SJCRH30 (cell line): Measurements from ENCODE around the gene SPACA6. TPM values are rescaled to one million over a fixed set of nuclear protein-coding genes. Genes with fewer than 3 reads are reported as not detected.
"Not testable (repeated sequence)": the region's sequence is repeated elsewhere in the genome, so short reads cannot be mapped to it uniquely, and the experiment has no call there.

Source experiments
- DNase-seq, 2 experiments: peaks; one replicate each; pipeline ENCODE4 v3.0.0-alpha.2; 2015 to 2020
- H3K27ac ChIP-seq: fragments of 250-450 bp; sonication (Bioruptor Pico); 2 replicates; pipeline ENCODE4 v1.5.1; 2020; ENCODE audit warnings: mild to moderate bottlenecking, moderate library complexity
- H3K27me3 ChIP-seq: fragments of 250-450 bp; sonication (Bioruptor Pico); 2 replicates; pipeline ENCODE4 v1.5.1; 2020; ENCODE audit warnings: mild to moderate bottlenecking, moderate library complexity
- H3K36me3 ChIP-seq: fragments of 250-450 bp; sonication (Bioruptor Pico); 2 replicates; pipeline ENCODE4 v1.5.1; 2020; ENCODE audit warnings: mild to moderate bottlenecking, moderate library complexity
- H3K4me1 ChIP-seq: fragments of 250-450 bp; sonication (Bioruptor Pico); 2 replicates; pipeline ENCODE4 v1.5.1; 2020; ENCODE audit warnings: mild to moderate bottlenecking, moderate library complexity
- H3K4me3 ChIP-seq: fragments of 250-450 bp; sonication (Bioruptor Pico); 2 replicates; pipeline ENCODE4 v1.5.1; 2020; ENCODE audit warnings: mild to moderate bottlenecking, moderate library complexity
- H3K9me3 ChIP-seq: fragments of 250-450 bp; sonication (Bioruptor Pico); replicated peaks from 2 replicates; pipeline ENCODE4 v1.5.1; 2020; ENCODE audit warnings: mild to moderate bottlenecking, moderate library complexity
- total RNA-seq: library from RNA; depleted of rRNA; stranded (reverse); fragments of >200 nt; shearing (Covaris generic); gene quantifications from 2 replicates; pipeline ENCODE4 v1.2.3, GENCODE V29; 2014

Gene SPACA6
- total RNA-seq, 1 experiment from 2014 or later = 10.9 TPM

DNA sequence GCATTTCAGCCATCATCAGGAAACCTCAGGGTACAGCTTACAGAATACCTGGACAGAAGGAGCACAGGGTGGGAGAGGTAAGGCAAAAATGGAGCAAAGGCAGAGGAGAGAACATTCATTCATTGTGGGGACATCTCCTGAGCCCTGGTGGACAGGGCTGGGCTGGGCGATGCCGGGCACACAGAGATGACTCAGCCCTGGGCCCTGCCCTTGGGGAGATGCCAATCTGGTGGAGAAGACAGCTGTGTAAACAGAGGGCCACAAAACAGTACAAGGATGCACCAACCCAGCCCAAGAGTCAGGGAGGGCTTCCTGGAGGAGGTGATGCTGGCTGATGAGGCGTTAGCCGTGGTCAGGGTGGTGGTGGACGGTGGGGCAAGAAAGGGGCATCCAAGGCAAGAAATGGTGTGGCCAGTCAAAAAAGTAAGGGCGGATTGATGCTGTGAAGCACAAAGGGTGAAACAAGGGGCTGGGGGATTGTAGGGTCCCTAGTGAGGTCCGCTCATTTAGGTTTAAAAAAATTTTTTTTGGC, 34.3 kb downstream of the SPACA6 start:
- peak in 1 of 2 experiments; percentile 28 for DNase-seq
- no peak overlapping the region for H3K27ac ChIP-seq
- no peaks in the 10 kb centered on the region for H3K27me3 ChIP-seq
- H3K9me3 ChIP-seq = no peaks in the 10 kb centered on the region
- no peaks in the 10 kb centered on the region; the same call in 1 of the 2 replicates for H3K4me1 ChIP-seq
- H3K36me3 ChIP-seq = no peaks in the 10 kb centered on the region
- H3K4me3 ChIP-seq = no peak overlapping the region

DNA sequence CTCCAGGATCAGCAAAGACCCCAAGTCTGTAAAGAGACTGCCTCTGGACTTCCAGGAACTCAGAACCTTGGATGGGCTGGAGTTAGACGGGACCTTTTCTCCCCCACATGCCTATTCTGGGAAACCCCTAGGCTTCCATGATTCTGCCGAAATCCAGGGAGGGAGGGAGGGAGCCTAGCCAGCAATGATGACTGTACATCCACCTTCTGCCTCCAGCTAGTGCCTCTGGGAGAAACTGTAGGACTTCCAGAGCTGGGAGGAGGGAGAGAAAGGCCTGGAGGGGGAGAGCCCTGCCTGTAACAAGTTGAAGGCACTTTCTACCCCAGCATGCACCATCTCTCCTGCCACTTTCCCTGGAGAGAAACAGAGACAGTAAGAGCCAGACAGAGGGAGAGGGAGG, 36.7 kb downstream of the SPACA6 start:
- no peaks in the 10 kb centered on the region for H3K27me3 ChIP-seq
- DNase-seq = no peak
- H3K4me1 ChIP-seq = no peaks in the 10 kb centered on the region; the same call in 1 of the 2 replicates
- H3K4me3 ChIP-seq = no peak overlapping the region
- no peaks in the 10 kb centered on the region for H3K9me3 ChIP-seq
- H3K36me3 ChIP-seq = no peaks in the 10 kb centered on the region
- H3K27ac ChIP-seq = no peak overlapping the region

DNA sequence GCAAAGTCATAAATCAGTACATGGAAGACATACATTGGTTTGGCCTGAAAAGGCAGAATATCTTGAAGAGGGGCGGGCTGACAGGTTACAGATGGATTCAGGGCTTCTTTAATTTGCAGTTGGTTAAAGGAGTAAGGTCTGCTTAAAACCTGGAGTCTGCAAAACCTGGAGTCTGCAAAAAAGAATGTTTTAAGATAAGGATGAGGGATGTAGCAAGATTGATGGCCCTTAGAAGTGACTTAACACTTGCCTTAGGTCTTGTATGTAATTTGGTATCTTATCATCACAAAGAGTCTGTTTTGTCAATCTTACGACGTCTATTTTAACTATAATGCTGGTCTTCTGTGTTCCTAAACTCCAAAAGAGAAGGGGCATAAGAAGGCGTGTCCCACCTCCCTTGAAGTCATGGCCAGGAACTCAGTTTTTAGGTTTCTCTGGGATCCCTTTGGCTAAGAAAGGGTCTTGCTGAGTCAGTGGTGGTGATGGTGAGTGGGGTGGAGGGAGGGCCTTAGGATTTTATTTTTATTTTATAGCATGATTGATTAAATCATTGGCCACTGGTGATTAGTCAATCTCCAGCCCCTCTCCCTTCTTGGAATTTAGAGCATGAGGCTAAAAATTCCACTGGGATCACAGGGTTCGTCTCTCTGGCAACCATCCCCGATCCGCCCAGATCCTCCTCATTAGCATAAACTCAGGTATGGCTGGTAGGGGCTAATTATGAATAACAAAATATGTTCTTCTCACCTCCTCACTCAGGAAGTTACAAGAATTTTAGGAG, 40.8 kb downstream of the SPACA6 start:
- Histone ChIP-seq H3K27me3 (no peaks in the 10 kb centered on the region), H3K27ac (no peak overlapping the region), H3K36me3 (no peaks in the 10 kb centered on the region), H3K9me3 (no peaks in the 10 kb centered on the region), H3K4me3 (no peak overlapping the region), H3K4me1 (peaks cover 10% of the 10 kb centered on the region)
- DNase-seq = no peak

DNA sequence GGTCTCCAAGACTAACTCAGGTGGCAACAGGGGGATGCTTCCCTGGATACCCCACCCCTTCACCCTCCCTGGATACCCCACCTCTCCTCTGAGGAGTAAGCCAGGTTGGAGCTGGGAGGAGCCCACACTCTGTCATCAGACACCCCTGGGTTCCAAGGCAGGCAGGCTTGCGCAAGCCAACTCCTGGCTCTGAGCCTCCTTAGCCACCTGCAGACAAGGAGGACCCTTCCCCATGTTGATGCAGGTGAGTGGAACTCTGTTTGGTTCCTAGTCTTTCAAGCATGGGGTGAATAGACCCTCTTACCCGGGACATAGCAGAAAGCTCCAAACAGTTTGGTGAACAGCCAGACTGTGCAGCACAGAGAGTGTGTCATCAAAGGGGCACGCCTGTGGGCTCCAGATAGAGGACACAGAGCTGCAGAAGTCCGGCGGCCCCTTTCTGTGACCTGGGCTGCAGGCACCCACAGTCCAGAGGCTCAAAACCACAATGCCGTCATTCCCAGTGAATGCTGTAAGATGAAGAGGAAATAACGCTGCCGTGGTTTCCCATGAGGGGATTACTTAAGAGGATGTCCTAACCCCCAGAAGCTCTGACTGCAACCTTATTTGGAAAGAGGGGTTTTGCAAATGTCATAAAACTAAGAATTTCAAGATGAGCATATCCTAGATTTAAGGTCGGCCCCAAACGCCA, 42.8 kb downstream of the SPACA6 start:
- Histone ChIP-seq H3K36me3 (no peaks in the 10 kb centered on the region), H3K4me1 (peaks cover 10% of the 10 kb centered on the region), H3K27ac (no peak overlapping the region), H3K9me3 (no peaks in the 10 kb centered on the region), H3K27me3 (no peaks in the 10 kb centered on the region), H3K4me3 (no peak overlapping the region)
- peak; percentile 53 to 59 for DNase-seq

DNA sequence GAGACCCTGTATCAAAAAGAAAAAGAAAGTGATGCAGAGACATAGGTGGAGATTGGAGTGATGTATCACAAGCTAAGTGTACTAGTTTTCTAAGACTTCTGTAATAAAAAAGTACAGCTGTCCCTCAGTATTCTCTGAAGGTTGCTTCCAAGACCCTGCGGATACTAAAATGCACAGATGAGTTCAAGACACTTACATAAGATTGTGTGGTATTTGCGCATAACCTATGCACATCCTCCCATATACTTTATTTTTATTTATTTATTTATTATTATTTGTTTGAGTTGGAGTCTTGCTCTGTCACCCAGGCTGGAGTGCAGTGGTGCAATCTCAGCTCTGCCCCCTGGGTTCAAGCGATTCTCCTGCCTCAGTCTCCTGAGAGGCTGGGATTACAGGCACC, 44.3 kb downstream of the SPACA6 start:
- H3K27me3 ChIP-seq = no peaks in the 10 kb centered on the region
- DNase-seq = no peak
- no peaks in the 10 kb centered on the region for H3K36me3 ChIP-seq
- no peaks in the 10 kb centered on the region for H3K9me3 ChIP-seq
- H3K4me1 ChIP-seq = peaks cover 10% of the 10 kb centered on the region
- no peak overlapping the region for H3K27ac ChIP-seq
- H3K4me3 ChIP-seq = no peak overlapping the region

DNA sequence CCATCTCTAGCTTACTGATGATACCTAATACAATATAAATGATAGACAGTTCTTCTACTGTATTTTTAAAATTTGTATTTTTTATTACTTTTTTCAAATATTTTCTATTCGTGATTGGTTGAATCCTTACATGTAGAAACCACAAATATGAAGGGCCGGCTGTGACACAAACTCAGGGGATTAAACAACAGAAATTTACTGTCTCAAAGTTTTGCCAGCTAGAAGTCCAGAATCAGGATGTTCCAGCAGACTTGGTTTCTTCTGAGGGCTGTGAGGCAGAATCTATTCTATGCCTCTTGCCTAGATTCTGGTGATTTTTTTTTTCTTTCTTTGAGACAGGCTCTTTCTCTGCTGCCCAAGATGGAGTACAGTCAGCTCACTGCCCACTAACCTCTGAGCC, 44.8 kb downstream of the SPACA6 start:
- Histone ChIP-seq H3K27ac (no peak overlapping the region), H3K4me3 (no peak overlapping the region), H3K9me3 (no peaks in the 10 kb centered on the region), H3K36me3 (no peaks in the 10 kb centered on the region), H3K4me1 (peaks cover 10% of the 10 kb centered on the region), H3K27me3 (no peaks in the 10 kb centered on the region)
- no peak for DNase-seq

DNA sequence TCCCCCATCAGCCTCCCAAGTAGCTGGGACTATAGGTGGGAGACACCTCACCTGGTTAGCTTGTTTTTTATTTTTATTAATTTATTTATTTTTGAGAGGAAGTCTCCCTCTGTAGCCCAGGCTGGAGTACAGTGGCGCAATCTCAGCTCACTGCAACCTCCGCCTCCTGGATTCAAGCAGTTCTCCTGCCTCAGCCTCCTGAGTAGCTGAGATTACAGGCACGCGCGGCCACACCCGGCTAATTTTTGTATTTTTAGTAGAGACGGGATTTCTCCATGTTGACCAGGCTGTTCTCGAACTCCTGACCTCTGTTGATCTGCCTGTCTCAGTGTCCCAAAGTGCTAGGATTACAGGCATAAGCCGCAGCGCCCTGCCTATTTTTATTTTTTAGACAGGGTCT, 45.4 kb downstream of the SPACA6 start:
- not testable (repeated sequence) for H3K36me3 ChIP-seq, H3K9me3 ChIP-seq, H3K27ac ChIP-seq, H3K27me3 ChIP-seq, DNase-seq, H3K4me3 ChIP-seq, H3K4me1 ChIP-seq

DNA sequence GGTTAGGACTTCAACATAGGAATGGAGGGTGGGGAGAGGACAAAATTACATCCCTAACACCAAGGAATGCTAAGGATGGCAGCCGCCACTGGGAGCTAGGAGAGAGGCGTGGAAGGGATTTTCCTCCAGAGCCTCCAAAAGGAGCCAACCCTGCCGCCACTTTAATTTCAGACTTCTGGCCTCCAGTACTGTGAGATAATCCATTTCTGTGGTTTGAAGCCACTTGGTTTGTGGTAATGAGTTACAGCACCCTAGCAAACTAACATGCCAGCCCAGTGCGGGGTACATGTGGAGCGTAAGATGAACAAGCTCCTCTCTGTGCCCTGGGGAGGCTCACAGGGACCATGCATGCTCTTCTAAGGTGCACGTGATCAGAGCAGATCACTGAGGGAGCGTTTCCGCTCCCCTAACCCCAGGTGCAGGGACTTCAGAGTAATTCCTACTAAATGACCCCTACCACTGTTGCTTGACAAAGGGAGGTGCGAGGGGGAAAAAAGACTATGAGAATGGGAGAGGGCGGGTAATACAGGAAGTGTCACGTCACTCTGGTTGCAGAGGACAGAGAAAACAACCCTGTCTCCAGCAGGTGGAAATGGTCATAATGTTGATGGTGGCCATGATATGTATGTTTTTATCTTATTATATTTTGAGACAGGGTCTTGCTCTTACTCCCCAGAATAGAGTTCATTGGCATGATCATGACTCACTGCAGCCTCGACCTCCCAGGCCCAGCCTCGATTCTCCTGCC, 46.5 kb downstream of the SPACA6 start:
- Histone ChIP-seq H3K9me3 (no peaks in the 10 kb centered on the region), H3K27me3 (no peaks in the 10 kb centered on the region), H3K4me3 (no peak overlapping the region), H3K27ac (no peak overlapping the region), H3K36me3 (no peaks in the 10 kb centered on the region), H3K4me1 (peaks cover 10% of the 10 kb centered on the region)
- DNase-seq = no peak

DNA sequence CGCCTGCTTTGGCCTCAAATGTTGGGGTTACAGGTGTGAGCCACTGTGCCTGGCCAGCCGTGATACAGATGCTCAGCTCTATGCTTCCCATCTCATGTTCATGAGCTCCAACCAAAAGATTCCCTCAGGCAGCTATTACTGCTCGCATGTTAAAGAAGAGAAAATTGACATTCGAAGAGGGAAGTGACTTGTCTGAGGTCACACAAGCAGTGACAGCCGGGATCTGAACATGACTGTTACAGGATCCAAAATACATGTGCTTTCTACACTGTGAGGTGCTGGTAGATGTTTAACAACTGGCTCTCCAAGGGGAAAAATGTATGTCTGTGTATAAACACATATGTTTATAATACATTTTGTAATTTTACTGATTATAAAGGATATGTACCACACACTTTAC, 47.2 kb downstream of the SPACA6 start:
- no peaks in the 10 kb centered on the region for H3K27me3 ChIP-seq
- H3K4me3 ChIP-seq = no peak overlapping the region
- no peak for DNase-seq
- no peaks in the 10 kb centered on the region for H3K9me3 ChIP-seq
- no peak overlapping the region for H3K27ac ChIP-seq
- H3K36me3 ChIP-seq = no peaks in the 10 kb centered on the region
- H3K4me1 ChIP-seq = peaks cover 10% of the 10 kb centered on the region

DNA sequence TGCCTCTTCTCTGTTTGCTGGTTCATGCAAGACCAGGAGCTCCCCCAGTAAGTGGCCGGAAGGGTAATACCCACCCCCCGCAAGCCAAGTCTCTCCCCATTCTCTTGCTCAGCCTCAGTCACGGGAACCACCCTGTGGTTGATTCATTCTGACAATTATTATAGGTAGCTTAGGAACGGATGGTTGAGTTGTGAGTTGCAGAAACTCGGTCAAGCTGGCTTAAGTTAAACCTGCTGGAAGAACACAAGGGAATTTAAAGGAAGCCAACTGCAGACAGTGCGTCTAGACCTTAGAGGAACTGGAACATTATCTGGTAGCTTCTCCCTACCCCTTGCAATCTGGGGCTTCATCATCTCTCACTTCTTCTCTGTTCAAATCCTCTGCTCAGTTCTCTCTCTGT, 49.7 kb downstream of the SPACA6 start:
- no peaks in the 10 kb centered on the region for H3K36me3 ChIP-seq
- no peak for DNase-seq
- H3K9me3 ChIP-seq = no peaks in the 10 kb centered on the region
- H3K4me1 ChIP-seq = no peaks in the 10 kb centered on the region
- H3K27me3 ChIP-seq = no peaks in the 10 kb centered on the region
- H3K4me3 ChIP-seq = no peak overlapping the region
- H3K27ac ChIP-seq = no peak overlapping the region

DNA sequence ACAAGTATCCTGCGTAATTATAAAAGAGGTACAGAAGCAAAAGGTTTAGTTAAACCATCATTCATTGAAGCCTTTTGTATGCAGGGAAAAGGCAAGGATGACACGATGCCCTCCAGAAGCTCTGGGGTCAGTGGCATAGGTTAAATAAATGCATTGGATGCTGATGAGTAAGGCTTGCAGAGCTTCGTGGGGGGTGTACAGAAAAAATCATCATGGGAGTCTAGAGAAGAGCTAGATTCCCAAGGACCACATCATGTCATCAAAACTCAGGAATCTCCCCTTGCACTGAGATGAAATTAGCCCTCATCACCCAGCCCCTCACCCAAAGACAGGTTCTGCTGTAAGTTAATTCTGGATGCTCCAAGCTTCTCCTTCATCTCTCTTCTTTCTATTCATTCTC, 50.3 kb downstream of the SPACA6 start:
- Histone ChIP-seq H3K9me3 (no peaks in the 10 kb centered on the region), H3K27ac (no peak overlapping the region), H3K4me3 (no peak overlapping the region), H3K4me1 (no peaks in the 10 kb centered on the region), H3K36me3 (no peaks in the 10 kb centered on the region), H3K27me3 (no peaks in the 10 kb centered on the region)
- no peak for DNase-seq

DNA sequence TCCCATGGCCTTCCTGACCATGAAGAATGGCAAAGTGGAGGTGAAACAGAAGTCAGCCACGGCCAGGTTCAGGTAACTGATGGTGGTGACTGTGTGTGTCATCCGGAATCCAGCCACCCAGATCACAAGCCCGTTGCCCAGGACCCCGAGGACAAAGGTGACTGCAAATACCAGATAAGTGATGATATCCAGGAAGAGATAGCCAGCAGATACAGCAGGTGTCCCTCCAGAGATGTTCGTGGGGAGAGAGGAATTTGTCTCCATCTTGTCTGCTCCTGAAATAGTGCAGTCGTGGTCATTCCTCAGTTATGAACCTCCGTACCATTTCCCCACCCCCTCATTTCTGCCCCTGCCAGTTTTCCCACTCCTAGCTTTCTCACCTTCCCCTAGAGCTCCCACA, 53.6 kb downstream of the SPACA6 start:
- Histone ChIP-seq H3K4me3 (no peak overlapping the region), H3K4me1 (no peaks in the 10 kb centered on the region), H3K27me3 (no peaks in the 10 kb centered on the region), H3K36me3 (no peaks in the 10 kb centered on the region), H3K9me3 (no peaks in the 10 kb centered on the region), H3K27ac (no peak overlapping the region)
- no peak for DNase-seq

DNA sequence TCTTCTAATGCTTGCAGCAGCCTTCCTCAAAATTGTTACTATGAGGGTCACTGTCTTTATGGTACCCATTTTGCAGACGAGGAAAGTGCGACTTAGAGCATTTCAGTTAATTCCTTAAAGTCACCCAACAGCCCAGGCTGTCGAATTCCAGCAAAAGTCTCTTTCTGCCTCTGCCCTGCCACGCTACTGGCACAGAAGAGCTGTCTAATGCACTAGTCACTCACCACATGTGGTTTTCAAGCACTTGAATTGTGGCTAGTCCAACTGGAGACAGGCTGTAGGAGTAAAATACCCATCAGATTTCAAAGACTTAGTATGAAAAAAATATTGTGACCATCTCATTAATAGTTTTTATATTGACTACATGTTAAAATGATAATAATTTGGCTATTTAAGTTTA, 56.8 kb downstream of the SPACA6 start:
- Histone ChIP-seq H3K27me3 (no peaks in the 10 kb centered on the region), H3K4me1 (no peaks in the 10 kb centered on the region), H3K27ac (no peak overlapping the region), H3K4me3 (no peak overlapping the region), H3K36me3 (no peaks in the 10 kb centered on the region), H3K9me3 (no peaks in the 10 kb centered on the region)
- DNase-seq = no peak

DNA sequence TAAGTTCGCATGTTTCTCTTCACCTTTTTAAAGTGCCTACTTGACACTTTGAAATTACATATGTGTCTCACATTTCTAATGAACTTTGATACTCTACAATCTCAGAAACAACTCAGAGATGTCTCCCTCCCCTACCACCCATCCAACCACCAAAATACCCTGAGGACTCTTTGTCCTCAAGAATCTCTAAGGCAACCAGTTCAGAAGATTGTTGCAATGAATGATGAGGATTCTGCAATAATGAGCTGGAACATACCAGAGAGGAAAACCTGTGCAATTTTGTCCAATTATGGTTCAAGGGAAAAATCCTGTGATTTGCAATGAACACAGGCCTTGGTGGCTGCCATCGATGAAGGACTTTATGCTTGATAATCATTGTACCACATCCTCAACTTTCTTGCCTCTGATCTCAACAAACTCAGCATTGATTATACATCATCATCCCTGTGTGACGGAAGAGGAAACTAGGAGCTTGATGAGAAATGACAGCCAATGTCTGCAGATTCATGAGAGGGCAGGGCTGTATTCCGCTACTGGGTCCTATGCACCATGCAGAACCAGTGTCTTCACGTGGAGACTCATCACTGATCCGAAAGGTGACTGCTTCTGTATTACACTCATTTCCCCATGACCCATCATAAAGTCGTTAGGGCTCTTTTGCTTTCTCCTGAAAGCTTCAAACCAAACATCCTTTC, 57.4 kb downstream of the SPACA6 start:
- Histone ChIP-seq H3K27me3 (no peaks in the 10 kb centered on the region), H3K27ac (no peak overlapping the region), H3K4me3 (no peak overlapping the region), H3K4me1 (no peaks in the 10 kb centered on the region), H3K9me3 (no peaks in the 10 kb centered on the region), H3K36me3 (no peaks in the 10 kb centered on the region)
- no peak for DNase-seq
